Activated naive CD4-positive, alpha-beta T cell treated with anti-CD3 and anti-CD28 coated beads, Interleukin-2, amount 50 U/mL, for 24 hours (primary cell): ENCODE results near the gene S100A11.

ENCODE experiments used
- H3K27ac Mint-ChIP-seq: one replicate; pipeline ENCODE4 v1.8.0; 2021; ENCODE audit warnings: mild to moderate bottlenecking, mixed read lengths
- H3K27me3 Mint-ChIP-seq: one replicate; pipeline ENCODE4 v1.8.0; 2021; ENCODE audit warnings: mixed read lengths
- H3K36me3 Mint-ChIP-seq: one replicate; pipeline ENCODE4 v1.8.0; 2021; ENCODE audit warnings: mixed read lengths
- H3K4me1 Mint-ChIP-seq: one replicate; pipeline ENCODE4 v1.8.0; 2021; ENCODE audit warnings: mixed read lengths
- H3K4me3 Mint-ChIP-seq: one replicate; pipeline ENCODE4 v1.8.0; 2021; ENCODE audit warnings: mild to moderate bottlenecking, mixed read lengths
- H3K9me3 Mint-ChIP-seq: one replicate; pipeline ENCODE4 v1.8.0; 2021; ENCODE audit warnings: mixed read lengths

S100A11 gene

GRCh38 chr1:151998611-151999362 lies 38.0 kb downstream of the S100A11 start:
- Mint-ChIP-seq H3K27me3 (no peaks in the 10 kb centered on the region), H3K4me3 (no peak overlapping the region), H3K27ac (no peak overlapping the region), H3K36me3 (no peaks in the 10 kb centered on the region), H3K9me3 (no peaks in the 10 kb centered on the region), H3K4me1 (peaks cover 14% of the 10 kb centered on the region)

DNA sequence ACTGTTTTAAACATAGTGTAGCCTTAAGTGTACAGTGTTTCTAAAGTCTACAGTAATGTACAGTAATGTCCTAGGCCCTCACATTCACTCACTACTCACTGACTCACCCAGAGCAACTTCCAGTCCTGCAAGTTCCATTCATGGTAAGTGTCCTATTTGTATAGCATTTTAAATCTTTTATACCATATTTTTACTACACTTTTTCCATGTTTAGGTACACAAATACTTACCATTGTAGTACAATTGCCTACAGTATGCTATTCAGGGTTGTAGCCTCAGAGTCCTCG lies 39.6 kb downstream of the S100A11 start:
- Mint-ChIP-seq H3K9me3 (no peaks in the 10 kb centered on the region), H3K4me3 (no peak overlapping the region), H3K36me3 (no peaks in the 10 kb centered on the region), H3K27ac (peak overlapping the region; percentile 35), H3K4me1 (peaks cover 22% of the 10 kb centered on the region), H3K27me3 (no peaks in the 10 kb centered on the region)

DNA sequence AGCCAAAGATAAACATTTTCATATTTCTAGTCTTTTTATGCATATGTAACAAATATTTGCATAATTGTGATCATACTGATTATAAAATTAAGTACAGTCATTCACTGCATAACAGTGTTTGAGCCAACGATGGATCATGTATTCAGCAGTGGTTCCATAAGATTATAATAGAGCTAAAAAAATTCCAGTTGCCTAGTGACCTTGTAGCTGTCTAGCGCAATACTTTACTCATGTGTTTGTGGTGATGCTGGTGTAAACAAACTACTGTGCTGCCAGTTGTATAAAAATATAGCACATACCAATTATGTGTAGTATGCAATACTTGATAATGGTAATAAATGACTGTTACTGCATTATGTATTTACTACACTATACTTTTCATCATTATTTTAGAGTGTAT lies 41.0 kb downstream of the S100A11 start:
- H3K4me3 Mint-ChIP-seq, result no peak overlapping the region
- H3K36me3 Mint-ChIP-seq, result no peaks in the 10 kb centered on the region
- peaks cover 36% of the 10 kb centered on the region for H3K4me1 Mint-ChIP-seq
- no peak overlapping the region for H3K27ac Mint-ChIP-seq
- H3K27me3 Mint-ChIP-seq, result no peaks in the 10 kb centered on the region
- no peaks in the 10 kb centered on the region for H3K9me3 Mint-ChIP-seq

- Mint-ChIP-seq H3K36me3 (no peaks in the 10 kb centered on the region), H3K4me1 (peaks cover 45% of the 10 kb centered on the region), H3K27me3 (no peaks in the 10 kb centered on the region), H3K4me3 (peak overlapping the region; percentile 11), H3K9me3 (no peaks in the 10 kb centered on the region), H3K27ac (no peak overlapping the region)
Measured at GRCh38 chr1:151994956-151995355, 41.8 kb downstream of the S100A11 start.

- Mint-ChIP-seq H3K36me3 (no peaks in the 10 kb centered on the region), H3K4me3 (peak within 1 kb of the TSS; percentile 91), H3K4me1 (peaks cover 55% of the 10 kb centered on the region), H3K27me3 (no peaks in the 10 kb centered on the region), H3K9me3 (no peaks in the 10 kb centered on the region), H3K27ac (peak within 1 kb of the TSS; percentile 86)
Measured at GRCh38 chr1:151993734-151994496, 42.9 kb downstream of the S100A11 start, which contains the start of gene S100A10. Gene S100A10 (minus strand): TSS chr1:151993859. CDS start chr1:151986230, 7,629 bp downstream.

- H3K36me3 Mint-ChIP-seq, result no peaks in the 10 kb centered on the region
- H3K27ac Mint-ChIP-seq, result peak overlapping the region; percentile 46
- no peaks in the 10 kb centered on the region for H3K27me3 Mint-ChIP-seq
- H3K9me3 Mint-ChIP-seq, result no peaks in the 10 kb centered on the region
- peak overlapping the region; percentile 90 for H3K4me3 Mint-ChIP-seq
- H3K4me1 Mint-ChIP-seq, result peaks cover 61% of the 10 kb centered on the region
Measured at GRCh38 chr1:151993084-151993733, 43.6 kb downstream of the S100A11 start.

DNA sequence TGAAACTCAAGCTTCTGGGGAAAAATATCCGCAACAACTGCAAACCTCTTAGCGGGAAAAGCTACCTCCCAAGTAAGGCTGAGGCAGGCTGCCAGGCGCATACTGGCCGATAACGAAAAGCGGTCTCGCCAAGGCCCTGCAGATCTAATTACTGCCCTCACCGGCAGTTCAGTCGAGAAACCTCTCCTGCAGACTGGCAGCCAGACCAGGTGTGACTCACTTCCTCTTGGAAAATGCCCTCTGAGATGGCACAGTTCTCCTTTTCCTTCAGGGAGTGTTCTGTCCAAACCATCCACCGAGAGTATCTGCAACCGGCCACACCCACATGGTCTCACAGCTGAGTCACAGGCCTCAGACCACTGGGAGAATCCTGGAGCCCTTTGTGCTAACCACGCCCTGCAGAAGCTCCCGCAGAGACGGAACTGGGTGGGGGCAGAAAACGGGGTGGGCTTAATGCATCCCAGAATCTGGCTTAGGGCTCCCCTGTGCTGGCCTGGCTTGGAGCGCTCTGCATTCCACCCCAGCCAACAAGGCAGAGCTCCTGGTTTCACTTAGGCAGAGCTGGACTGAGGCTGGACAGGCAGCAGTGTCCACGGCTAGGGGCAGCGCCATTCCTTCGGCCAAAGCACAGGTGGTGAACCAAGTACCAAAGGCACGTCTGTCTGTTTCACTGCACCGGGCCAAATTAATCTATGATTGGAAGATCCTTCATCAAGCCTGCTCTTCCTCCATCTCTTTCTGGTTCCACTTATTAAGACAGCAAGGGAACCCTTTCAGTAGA lies 44.3 kb downstream of the S100A11 start:
- Mint-ChIP-seq H3K4me1 (peaks cover 66% of the 10 kb centered on the region), H3K27me3 (no peaks in the 10 kb centered on the region), H3K36me3 (no peaks in the 10 kb centered on the region), H3K9me3 (no peaks in the 10 kb centered on the region), H3K27ac (peak overlapping the region; percentile 46), H3K4me3 (peak overlapping the region; percentile 90)

- Mint-ChIP-seq H3K27ac (no peak overlapping the region), H3K4me3 (peak overlapping the region; percentile 90), H3K9me3 (no peaks in the 10 kb centered on the region), H3K36me3 (no peaks in the 10 kb centered on the region), H3K4me1 (peaks cover 66% of the 10 kb centered on the region), H3K27me3 (no peaks in the 10 kb centered on the region)
Measured at GRCh38 chr1:151991663-151992302, 45.0 kb downstream of the S100A11 start.

GRCh38 chr1:151990856-151991198 lies 46.0 kb downstream of the S100A11 start:
- no peak overlapping the region for H3K27ac Mint-ChIP-seq
- peak overlapping the region; percentile 44 for H3K4me3 Mint-ChIP-seq
- peaks cover 63% of the 10 kb centered on the region for H3K4me1 Mint-ChIP-seq

GRCh38 chr1:151990058-151990855 lies 46.5 kb downstream of the S100A11 start:
- H3K27ac Mint-ChIP-seq, result no peak overlapping the region
- no peak overlapping the region for H3K4me3 Mint-ChIP-seq
- no peaks in the 10 kb centered on the region for H3K27me3 Mint-ChIP-seq
- peaks cover 4% of the 10 kb centered on the region for H3K36me3 Mint-ChIP-seq
- H3K9me3 Mint-ChIP-seq, result no peaks in the 10 kb centered on the region
- peaks cover 68% of the 10 kb centered on the region for H3K4me1 Mint-ChIP-seq

More at GRCh38 chr1:151990856-151991198, 46.0 kb downstream of the S100A11 start:
- Mint-ChIP-seq H3K9me3 (no peaks in the 10 kb centered on the region), H3K27me3 (no peaks in the 10 kb centered on the region), H3K36me3 (peaks cover 4% of the 10 kb centered on the region)

DNA sequence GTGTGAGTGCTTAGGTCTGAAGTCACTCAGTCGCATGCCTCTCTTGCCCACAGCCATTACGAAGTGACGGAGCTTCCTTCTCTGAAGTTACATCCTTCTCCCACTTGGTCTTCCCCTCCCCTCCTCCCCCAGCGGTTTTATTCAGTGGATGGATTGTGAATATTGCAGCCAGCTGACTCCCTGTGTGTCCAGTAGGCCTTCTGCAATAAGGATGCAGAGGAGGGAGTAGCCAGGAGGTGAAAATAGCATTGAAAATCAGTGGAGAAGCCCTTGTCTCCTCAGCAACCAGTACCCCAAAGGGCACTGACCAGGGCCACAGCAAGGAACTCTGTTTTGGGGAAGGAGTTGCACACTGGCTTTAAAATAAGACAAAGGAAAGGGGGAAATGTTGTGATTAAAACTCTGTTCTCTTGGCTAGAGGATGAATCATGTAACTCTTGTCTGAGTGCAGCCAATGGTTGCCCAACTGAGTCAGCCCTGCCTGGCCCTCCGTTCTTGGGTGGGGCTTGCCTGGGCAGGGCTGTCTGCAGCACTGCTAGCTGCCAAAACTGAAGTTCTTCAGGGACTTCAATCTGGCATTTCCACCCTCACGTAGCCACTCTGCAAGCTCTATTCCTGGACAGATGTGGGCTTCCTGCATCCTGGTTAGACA lies 47.5 kb downstream of the S100A11 start:
- H3K4me3 Mint-ChIP-seq, result no peak overlapping the region
- H3K27me3 Mint-ChIP-seq, result no peaks in the 10 kb centered on the region
- H3K36me3 Mint-ChIP-seq, result peaks cover 4% of the 10 kb centered on the region
- H3K4me1 Mint-ChIP-seq, result peaks cover 72% of the 10 kb centered on the region
- no peaks in the 10 kb centered on the region for H3K9me3 Mint-ChIP-seq
- H3K27ac Mint-ChIP-seq, result no peak overlapping the region

DNA sequence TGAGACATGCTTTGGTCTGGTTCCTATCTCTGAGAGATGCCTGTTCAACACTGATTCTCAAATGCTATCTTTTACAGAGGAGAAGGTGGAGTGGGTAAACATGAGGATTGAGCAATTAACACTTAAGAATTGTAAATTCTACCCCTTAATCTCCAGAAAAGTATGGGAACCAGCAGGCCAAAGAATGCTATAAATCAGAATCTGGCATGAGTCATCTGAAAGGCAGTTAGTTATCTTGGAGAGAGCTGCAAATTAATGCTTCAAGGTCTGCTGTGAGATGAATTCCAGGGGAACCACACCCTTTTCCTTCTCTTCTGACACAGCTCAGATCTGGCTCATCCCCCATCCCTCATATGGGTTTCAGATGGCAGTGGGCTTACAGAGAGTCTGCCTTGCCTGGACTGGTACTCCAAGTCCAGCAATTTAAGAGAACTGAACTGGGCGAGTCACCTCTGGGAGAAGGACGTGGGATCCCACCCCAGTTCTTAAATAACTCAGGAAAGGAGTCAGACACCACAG lies 48.3 kb downstream of the S100A11 start:
- H3K27ac Mint-ChIP-seq, result no peak overlapping the region
- no peaks in the 10 kb centered on the region for H3K27me3 Mint-ChIP-seq
- H3K4me3 Mint-ChIP-seq, result no peak overlapping the region
- H3K9me3 Mint-ChIP-seq, result no peaks in the 10 kb centered on the region
- H3K36me3 Mint-ChIP-seq, result peaks cover 4% of the 10 kb centered on the region
- H3K4me1 Mint-ChIP-seq, result peaks cover 75% of the 10 kb centered on the region

- peak overlapping the region; percentile 42 for H3K27ac Mint-ChIP-seq
Measured at GRCh38 chr1:151986501-151987190, 50.2 kb downstream of the S100A11 start.

More at GRCh38 chr1:151986501-151987190, 50.2 kb downstream of the S100A11 start:
- H3K4me3 Mint-ChIP-seq, result no peak overlapping the region
- H3K36me3 Mint-ChIP-seq, result peaks cover 12% of the 10 kb centered on the region
- H3K9me3 Mint-ChIP-seq, result no peaks in the 10 kb centered on the region
- H3K27me3 Mint-ChIP-seq, result no peaks in the 10 kb centered on the region
- peaks cover 61% of the 10 kb centered on the region for H3K4me1 Mint-ChIP-seq
